Vagina (tissue), 2 donors: Measurements from ENCODE around the gene TENM4. TPM values are rescaled to one million over a fixed set of nuclear protein-coding genes. Genes with fewer than 3 reads are reported as not detected.

Experiments used
- DNase-seq, 2 donors: peaks; one replicate each; pipeline ENCODE4 v3.0.0-alpha.2; 2017; ENCODE audit errors: extremely low spot score in 2 of 2
- H3K27ac ChIP-seq: fragments of 200-600 bp; sonication (generic); one replicate; pipeline ENCODE4 v1.5.1; 2019
- H3K27me3 ChIP-seq: fragments of 200-600 bp; sonication (generic); one replicate; pipeline ENCODE4 v1.5.1; 2019
- H3K36me3 ChIP-seq, 2 donors: fragments of 200-600 bp; sonication (generic); one replicate each; pipeline ENCODE4 v1.5.1; 2017 to 2019
- H3K4me1 ChIP-seq: fragments of 200-600 bp; sonication (generic); one replicate; pipeline ENCODE4 v1.5.1; 2019
- H3K4me3 ChIP-seq, 2 donors: fragments of 200-600 bp; sonication (generic); 1 replicate in 1 of 2; 2 replicates in 1 of 2; pipeline ENCODE4 v1.5.1; 2016 to 2019
- H3K9me3 ChIP-seq: fragments of 200-600 bp; sonication (generic); one replicate; pipeline ENCODE4 v1.5.1; 2019
- POLR2A ChIP-seq, 2 donors: fragments of 450-650 bp; IDR thresholded peaks; one replicate each; pipeline ENCODE4 v1.6.1; 2017; ENCODE audit warnings: antibody characterized with exemption in 2 of 2, mild to moderate bottlenecking in 2 of 2, moderate library complexity in 2 of 2
- POLR2AphosphoS5 ChIP-seq, 2 donors: sonication (generic); formaldehyde crosslinking; IDR thresholded peaks; one replicate each; pipeline ENCODE4 v1.9.0; 2017; ENCODE audit warnings: antibody characterized with exemption in 2 of 2, mild to moderate bottlenecking in 2 of 2, low read depth in 1 of 2; ENCODE audit not compliant: insufficient read depth in 1 of 2
- intact Hi-C: fragments of 100-400 bp; cut with DNase I; formaldehyde crosslinking; loops from one replicate; pipeline ENCODE4 v1.15.1; 2023
- total RNA-seq: library from RNA; depleted of rRNA; stranded (reverse); fragments of >200 nt; gene quantifications from one replicate; pipeline ENCODE4 v1.2.3, GENCODE V29; 2016
- TF ChIP-seq, protein P1 (sequence below), 3 experiments: fragments of 450-650 bp in 2 of 3; fragments of 200-600 bp in 1 of 3; sonication (generic) in 1 of 3; IDR thresholded peaks; one replicate each; pipeline ENCODE4 v1.5.1; 2017 to 2019; ENCODE audit warnings: antibody characterized with exemption in 3 of 3, mild to moderate bottlenecking in 2 of 3, moderate library complexity in 2 of 3

The TENM4 gene
- total RNA-seq, 1 donor from 2014 or later: 12.5 TPM

DNA sequence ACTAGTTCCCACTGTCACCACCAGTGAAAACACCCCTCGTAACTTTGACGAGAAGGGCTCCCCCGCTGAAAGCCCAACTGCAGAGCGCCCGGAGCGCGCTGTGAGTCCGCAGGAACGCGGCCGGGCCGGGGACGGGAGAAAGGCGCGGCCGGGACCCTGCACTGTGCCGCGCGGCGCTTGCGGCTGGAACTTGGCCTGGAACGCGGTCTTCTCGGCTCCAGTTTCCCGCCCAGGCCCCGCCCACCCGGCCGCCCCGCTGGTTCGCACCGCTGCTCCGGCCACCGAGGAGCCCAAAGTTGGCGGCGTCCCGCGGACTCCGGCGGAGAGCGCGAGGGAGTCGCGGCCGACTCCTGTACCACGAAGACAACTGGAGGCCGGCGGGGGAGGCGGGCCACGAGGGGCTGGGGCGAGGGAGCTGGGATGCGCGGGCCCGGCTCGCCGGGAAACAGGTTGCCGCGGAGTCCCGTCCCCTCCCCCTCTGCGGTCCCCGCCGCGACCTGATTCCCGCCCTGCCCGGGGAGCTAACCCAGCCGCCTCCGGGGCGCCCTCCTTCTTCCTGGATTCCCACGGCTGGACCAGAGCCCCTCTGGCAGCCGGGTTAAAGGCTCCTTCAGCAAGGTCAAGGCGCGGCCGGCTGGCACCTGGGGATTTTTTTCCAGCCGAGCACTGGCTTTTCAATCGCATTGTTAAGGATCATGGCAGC is 3.4 kb downstream of the TENM4 start:
- Histone ChIP-seq H3K36me3 (no peaks in the 10 kb centered on the region), H3K27me3 (no peaks in the 10 kb centered on the region), H3K4me1 (peaks cover 44% of the 10 kb centered on the region), H3K4me3 (peak overlapping the region; percentile 52 to 62), H3K27ac (peak overlapping the region; percentile 92), H3K9me3 (no peaks in the 10 kb centered on the region)
- TF ChIP-seq POLR2A (IDR thresholded peaks at IDR 0.05) (no peak), POLR2AphosphoS5 (IDR thresholded peaks at IDR 0.05; ENCODE audit: insufficient read depth in 1 of 2, low read depth in 1 of 2) (peak in 1 of 2 donors; percentile 51)
- DNase-seq: no peak
- intact Hi-C loops: no loop called here

DNA sequence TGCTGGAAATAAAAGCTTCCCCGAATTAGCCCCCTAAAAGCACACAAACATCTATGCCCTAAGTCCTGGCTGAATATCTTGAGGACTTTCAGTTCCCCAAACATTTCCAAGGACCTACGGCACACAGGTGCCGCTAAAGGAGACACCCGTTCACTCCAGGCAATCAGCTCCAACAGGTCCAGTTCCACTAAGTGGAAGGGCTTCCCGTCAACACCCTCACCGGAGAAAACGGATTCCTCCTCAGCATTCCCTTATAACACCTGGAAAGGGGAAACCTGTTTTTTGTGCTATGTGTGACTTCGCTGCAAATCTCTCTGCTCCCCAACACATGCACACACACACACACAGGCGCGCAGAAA is 3.9 kb downstream of the TENM4 start:
- Histone ChIP-seq H3K4me1 (peaks cover 44% of the 10 kb centered on the region), H3K27ac (peak overlapping the region; percentile 92), H3K9me3 (no peaks in the 10 kb centered on the region), H3K36me3 (no peaks in the 10 kb centered on the region), H3K4me3 (peak overlapping the region; percentile 52 to 62), H3K27me3 (no peaks in the 10 kb centered on the region)
- no peak for DNase-seq
- TF ChIP-seq POLR2AphosphoS5 (IDR thresholded peaks at IDR 0.05; ENCODE audit: insufficient read depth in 1 of 2, low read depth in 1 of 2) (no peak), POLR2A (IDR thresholded peaks at IDR 0.05) (no peak)
- TF ChIP-seq, protein P1, sequence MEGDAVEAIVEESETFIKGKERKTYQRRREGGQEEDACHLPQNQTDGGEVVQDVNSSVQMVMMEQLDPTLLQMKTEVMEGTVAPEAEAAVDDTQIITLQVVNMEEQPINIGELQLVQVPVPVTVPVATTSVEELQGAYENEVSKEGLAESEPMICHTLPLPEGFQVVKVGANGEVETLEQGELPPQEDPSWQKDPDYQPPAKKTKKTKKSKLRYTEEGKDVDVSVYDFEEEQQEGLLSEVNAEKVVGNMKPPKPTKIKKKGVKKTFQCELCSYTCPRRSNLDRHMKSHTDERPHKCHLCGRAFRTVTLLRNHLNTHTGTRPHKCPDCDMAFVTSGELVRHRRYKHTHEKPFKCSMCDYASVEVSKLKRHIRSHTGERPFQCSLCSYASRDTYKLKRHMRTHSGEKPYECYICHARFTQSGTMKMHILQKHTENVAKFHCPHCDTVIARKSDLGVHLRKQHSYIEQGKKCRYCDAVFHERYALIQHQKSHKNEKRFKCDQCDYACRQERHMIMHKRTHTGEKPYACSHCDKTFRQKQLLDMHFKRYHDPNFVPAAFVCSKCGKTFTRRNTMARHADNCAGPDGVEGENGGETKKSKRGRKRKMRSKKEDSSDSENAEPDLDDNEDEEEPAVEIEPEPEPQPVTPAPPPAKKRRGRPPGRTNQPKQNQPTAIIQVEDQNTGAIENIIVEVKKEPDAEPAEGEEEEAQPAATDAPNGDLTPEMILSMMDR (IDR thresholded peaks at IDR 0.05): no peak
- intact Hi-C loops: no loop called here

DNA sequence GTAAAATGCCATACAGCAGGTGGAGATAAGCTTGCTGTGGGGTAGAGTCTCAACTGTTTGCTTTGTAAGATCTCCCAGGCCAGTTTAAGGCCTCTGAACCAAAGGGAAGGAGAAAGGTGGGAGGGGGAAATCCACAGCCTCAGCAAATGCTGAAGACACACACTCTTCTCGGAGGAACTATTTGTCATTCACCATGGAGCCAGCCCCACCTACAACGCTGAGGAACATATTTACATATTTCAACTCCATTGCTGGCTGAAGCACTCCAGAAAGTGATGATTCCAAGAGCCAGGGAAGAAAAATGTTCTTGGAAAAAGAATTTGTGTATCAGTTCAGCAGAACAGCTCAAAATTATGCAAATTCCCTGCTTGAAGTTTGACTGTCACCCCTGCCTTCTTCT is 6.5 kb downstream of the TENM4 start:
- H3K27ac ChIP-seq: no peak overlapping the region
- intact Hi-C loops: no loop called here
- H3K9me3 ChIP-seq: no peaks in the 10 kb centered on the region
- H3K4me1 ChIP-seq: peaks cover 27% of the 10 kb centered on the region
- TF ChIP-seq POLR2AphosphoS5 (IDR thresholded peaks at IDR 0.05; ENCODE audit: insufficient read depth in 1 of 2, low read depth in 1 of 2) (no peak), POLR2A (IDR thresholded peaks at IDR 0.05) (no peak)
- TF ChIP-seq, protein P1 (IDR thresholded peaks at IDR 0.05): no peak
- no peak for DNase-seq
- no peak overlapping the region for H3K4me3 ChIP-seq
- no peaks in the 10 kb centered on the region for H3K27me3 ChIP-seq
- no peaks in the 10 kb centered on the region for H3K36me3 ChIP-seq

DNA sequence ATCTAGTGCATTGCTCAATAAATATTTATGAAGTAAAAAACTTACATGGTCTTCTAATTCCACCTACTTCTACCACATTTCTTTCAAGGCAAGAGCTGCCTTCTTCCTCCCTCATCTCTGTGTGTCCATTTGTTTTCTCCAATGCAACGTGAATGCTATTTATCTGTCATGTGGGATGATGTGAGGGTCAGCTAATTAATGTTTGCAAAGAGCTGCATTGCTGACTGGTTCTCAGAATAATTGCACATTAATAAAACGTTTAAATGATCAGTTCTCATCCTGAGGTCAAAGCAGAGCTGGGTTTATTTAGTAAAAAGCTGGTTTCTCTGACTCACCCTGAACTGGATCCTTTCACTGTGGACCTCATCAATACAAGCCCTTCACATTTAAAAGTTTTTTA is 8.7 kb downstream of the TENM4 start:
- H3K9me3 ChIP-seq: no peaks in the 10 kb centered on the region
- no peaks in the 10 kb centered on the region for H3K36me3 ChIP-seq
- H3K4me1 ChIP-seq: peaks cover 17% of the 10 kb centered on the region
- no peaks in the 10 kb centered on the region for H3K27me3 ChIP-seq
- no peak for DNase-seq
- no peak overlapping the region for H3K27ac ChIP-seq
- no peak overlapping the region for H3K4me3 ChIP-seq
- intact Hi-C loops: no loop called here
- no peak for TF ChIP-seq POLR2A (IDR thresholded peaks at IDR 0.05)
- TF ChIP-seq, protein P1 (IDR thresholded peaks at IDR 0.05): no peak
- no peak for TF ChIP-seq POLR2AphosphoS5 (IDR thresholded peaks at IDR 0.05; ENCODE audit: insufficient read depth in 1 of 2, low read depth in 1 of 2)

DNA sequence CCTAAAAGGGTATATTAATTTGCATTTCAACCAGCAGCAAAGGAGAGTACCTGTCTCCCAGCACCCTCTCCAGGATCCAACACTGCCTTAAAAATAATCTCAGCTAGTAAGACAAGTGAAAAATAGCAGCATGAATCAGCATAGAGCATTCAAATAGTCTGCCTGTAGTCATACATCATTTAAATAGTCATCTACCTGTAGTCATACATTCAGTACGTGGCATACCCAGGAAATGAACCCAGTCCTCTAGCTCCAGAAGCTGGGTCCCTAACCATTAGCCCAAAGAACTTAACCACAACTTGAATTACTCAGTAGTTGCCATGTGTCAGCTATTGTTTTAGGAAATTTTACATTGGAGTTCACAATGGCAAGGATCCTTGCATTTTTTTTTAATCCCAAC is 9.3 kb downstream of the TENM4 start:
- H3K36me3 ChIP-seq: no peaks in the 10 kb centered on the region
- no peaks in the 10 kb centered on the region for H3K9me3 ChIP-seq
- DNase-seq: no peak
- H3K27me3 ChIP-seq: no peaks in the 10 kb centered on the region
- no peak overlapping the region for H3K4me3 ChIP-seq
- TF ChIP-seq, protein P1 (IDR thresholded peaks at IDR 0.05): no peak
- TF ChIP-seq POLR2AphosphoS5 (IDR thresholded peaks at IDR 0.05; ENCODE audit: insufficient read depth in 1 of 2, low read depth in 1 of 2) (peak in 1 of 2 donors; percentile 19), POLR2A (IDR thresholded peaks at IDR 0.05) (no peak)
- intact Hi-C loops: no loop called here
- H3K27ac ChIP-seq: no peak overlapping the region
- peaks cover 11% of the 10 kb centered on the region for H3K4me1 ChIP-seq
